ENCODE data around the gene ZNF3. TPM values are rescaled to one million over a fixed set of nuclear protein-coding genes. Genes with fewer than 3 reads are reported as not detected.

ZNF3 gene
- polyA plus RNA-seq, 1 experiment: 37.0 TPM

DNA sequence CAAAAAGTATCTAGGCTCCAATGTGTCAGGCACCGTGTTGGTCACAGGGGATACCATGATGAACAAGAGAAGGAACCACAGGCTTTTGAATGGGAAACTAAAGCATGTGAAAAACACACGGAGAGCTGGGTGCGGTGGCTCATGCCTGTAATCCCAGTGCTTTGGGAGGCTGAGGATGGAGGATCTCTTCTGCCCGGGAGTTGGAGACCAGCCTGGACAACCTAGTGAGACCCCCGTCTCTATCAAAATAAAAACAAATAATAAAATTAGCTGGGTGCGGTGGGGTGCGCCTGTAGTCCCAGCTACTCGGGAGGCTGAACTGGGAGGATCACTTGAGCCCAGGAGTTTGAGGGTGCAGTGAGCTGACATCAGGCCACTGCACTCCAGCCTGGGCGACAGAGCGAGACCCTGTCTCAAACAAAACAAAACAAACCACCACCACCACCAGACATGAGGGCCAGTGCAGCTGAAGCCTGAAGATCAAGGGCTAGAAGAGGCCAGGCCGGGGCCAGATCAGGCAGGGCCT is 6.6 kb upstream of the ZNF3 start:
- POLR2A ChIA-PET: interaction anchor here (0.6 to 5.2 kb wide), 3 partner anchors 7 to 62 kb away, joined by 4 to 67 read pairs (median 6); partner anchors contain the start of genes AP4M1 and MCM7
- Histone ChIP-seq H3K9me3 (ENCODE audit: control insufficient read depth, insufficient read depth, low read length) (no peaks in the 10 kb centered on the region; the same call in 1 of the 2 replicates), H3K27ac (ENCODE audit: low read depth, low read length) (peak overlapping the region; percentile 97), H3K27me3 (ENCODE audit: control insufficient read depth, insufficient read depth, low read length) (no peaks in the 10 kb centered on the region), H3K4me3 (ENCODE audit: low read depth, low read length) (peak overlapping the region; percentile 91)
- CTCF ChIA-PET: no interaction called here
- TF ChIP-seq, protein P1, sequence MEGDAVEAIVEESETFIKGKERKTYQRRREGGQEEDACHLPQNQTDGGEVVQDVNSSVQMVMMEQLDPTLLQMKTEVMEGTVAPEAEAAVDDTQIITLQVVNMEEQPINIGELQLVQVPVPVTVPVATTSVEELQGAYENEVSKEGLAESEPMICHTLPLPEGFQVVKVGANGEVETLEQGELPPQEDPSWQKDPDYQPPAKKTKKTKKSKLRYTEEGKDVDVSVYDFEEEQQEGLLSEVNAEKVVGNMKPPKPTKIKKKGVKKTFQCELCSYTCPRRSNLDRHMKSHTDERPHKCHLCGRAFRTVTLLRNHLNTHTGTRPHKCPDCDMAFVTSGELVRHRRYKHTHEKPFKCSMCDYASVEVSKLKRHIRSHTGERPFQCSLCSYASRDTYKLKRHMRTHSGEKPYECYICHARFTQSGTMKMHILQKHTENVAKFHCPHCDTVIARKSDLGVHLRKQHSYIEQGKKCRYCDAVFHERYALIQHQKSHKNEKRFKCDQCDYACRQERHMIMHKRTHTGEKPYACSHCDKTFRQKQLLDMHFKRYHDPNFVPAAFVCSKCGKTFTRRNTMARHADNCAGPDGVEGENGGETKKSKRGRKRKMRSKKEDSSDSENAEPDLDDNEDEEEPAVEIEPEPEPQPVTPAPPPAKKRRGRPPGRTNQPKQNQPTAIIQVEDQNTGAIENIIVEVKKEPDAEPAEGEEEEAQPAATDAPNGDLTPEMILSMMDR (IDR thresholded peaks at IDR 0.05; ENCODE audit: low read depth, low read length): no peak
- no peak for DNase-seq (ENCODE audit: low read depth, low spot score)

DNA sequence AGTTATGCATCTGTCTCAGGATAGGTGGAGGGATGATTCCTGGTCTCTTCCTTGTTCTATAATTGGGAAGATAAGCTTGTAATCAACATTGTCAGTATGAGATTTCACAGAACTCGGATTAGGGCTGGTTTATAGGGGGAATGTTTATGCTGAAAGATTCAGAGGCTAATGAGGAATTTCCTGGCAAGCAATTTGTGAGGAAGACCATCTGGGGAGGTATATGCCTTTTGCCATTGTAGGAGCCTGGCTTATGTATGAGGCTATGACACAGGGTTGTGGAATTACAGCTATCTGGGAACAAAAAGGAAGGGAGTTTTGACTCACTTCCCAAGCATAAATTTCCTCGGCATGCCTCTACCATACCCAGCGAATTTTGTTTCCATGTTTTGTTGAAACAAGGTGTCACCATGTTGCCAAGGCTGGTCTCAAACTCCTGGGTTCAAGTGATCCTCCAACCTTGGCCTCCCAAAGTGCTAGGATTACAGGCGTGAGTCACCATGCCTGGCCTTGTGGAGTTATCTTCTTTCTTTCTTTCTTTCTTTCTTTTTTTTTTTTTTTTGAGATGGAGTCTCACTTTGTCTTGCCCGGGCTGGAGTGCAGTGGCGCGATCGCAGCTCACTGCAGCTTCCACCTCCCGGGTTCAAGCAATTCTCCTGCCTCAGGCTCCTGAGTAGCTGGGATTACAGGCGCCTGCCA is 5.7 kb upstream of the ZNF3 start:
- Histone ChIP-seq H3K27ac (ENCODE audit: low read depth, low read length) (peak overlapping the region; percentile 97), H3K4me3 (ENCODE audit: low read depth, low read length) (no peak overlapping the region), H3K27me3 (ENCODE audit: control insufficient read depth, insufficient read depth, low read length) (no peaks in the 10 kb centered on the region), H3K9me3 (ENCODE audit: control insufficient read depth, insufficient read depth, low read length) (no peaks in the 10 kb centered on the region; the same call in 1 of the 2 replicates)
- POLR2A ChIA-PET: interaction anchor here (0.6 to 5.2 kb wide), 5 partner anchors 8 to 342 kb away, joined by 3 to 67 read pairs (median 4); partner anchors contain the start of genes AP4M1 and MCM7
- CTCF ChIA-PET: no interaction called here
- peak; percentile 98 for DNase-seq (ENCODE audit: low read depth, low spot score)
- TF ChIP-seq, protein P1 (IDR thresholded peaks at IDR 0.05; ENCODE audit: low read depth, low read length): no peak

DNA sequence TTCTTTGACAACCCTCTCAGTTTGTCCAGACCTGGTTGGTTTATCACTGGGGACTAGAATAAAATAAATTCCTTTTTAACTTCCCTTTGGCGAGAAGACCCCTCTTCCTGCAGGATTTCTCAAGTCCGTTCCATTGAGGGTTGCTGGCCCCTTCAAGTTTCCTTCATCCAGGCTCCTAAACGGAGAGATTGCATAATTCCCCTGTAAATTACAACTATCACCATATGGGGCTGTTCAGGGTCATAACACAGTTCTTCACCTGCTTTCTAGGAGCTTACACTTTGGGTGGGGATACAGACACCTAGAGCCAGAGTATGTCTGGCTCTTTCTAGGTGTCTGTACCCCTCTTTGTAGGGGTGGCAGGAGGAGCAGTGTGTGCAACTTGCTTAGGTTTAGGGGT is 4.0 kb upstream of the ZNF3 start:
- POLR2A ChIA-PET: no interaction called here
- TF ChIP-seq, protein P1 (IDR thresholded peaks at IDR 0.05; ENCODE audit: low read depth, low read length): no peak
- CTCF ChIA-PET: no interaction called here
- no peak for DNase-seq (ENCODE audit: low read depth, low spot score)
- H3K9me3 ChIP-seq (ENCODE audit: control insufficient read depth, insufficient read depth, low read length): no peaks in the 10 kb centered on the region; the same call in 1 of the 2 replicates
- no peak overlapping the region for H3K4me3 ChIP-seq (ENCODE audit: low read depth, low read length)
- no peaks in the 10 kb centered on the region for H3K27me3 ChIP-seq (ENCODE audit: control insufficient read depth, insufficient read depth, low read length)
- peak overlapping the region; percentile 31 for H3K27ac ChIP-seq (ENCODE audit: low read depth, low read length)

DNA sequence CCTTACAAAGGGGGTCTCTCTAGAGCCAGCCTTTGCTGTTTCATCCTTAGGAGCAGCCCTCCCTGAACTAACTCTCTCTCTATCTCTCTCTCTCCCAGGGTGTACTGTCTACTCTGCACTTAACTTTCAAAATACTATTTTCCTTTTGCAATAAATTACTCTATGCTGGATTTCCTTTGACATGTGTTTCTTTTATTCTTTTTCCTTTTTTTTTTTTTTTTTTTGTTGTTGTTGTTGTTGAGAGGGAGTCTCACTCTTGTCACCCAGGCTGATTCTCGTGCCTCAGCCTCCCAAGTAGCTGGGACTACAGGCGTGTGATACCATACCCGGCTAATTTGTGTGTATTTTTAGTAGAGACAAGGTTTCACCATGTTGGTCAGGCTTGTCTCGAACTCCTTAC is 1.5 kb upstream of the ZNF3 start:
- POLR2A ChIA-PET: interaction anchor here (0.9 to 1.0 kb wide), 2 partner anchors 17 to 19 kb away, joined by 3 to 6 read pairs; no protein-coding TSS in a partner anchor
- H3K27me3 ChIP-seq (ENCODE audit: control insufficient read depth, insufficient read depth, low read length): no peaks in the 10 kb centered on the region
- H3K27ac ChIP-seq (ENCODE audit: low read depth, low read length): peak overlapping the region; percentile 22
- TF ChIP-seq, protein P1 (IDR thresholded peaks at IDR 0.05; ENCODE audit: low read depth, low read length): no peak
- no peak for DNase-seq (ENCODE audit: low read depth, low spot score)
- H3K4me3 ChIP-seq (ENCODE audit: low read depth, low read length): no peak overlapping the region
- CTCF ChIA-PET: interaction anchor here (0.8 to 2.3 kb wide), 13 partner anchors 12 to 169 kb away, joined by 3 to 13 read pairs (median 5); partner anchors contain the start of genes AP4M1 and MCM7
- H3K9me3 ChIP-seq (ENCODE audit: control insufficient read depth, insufficient read depth, low read length): no peaks in the 10 kb centered on the region

Measured in AG04450 (cell line).